HG03520 (cell line): Measurements from ENCODE around the gene ZNF581.

Experiments used
- ATAC-seq: cut with Tn5 transposase; IDR thresholded peaks from one replicate; pipeline ENCODE4 v1.9.1; 2021; ENCODE audit warnings: mild to moderate bottlenecking, moderate library complexity; ENCODE audit not compliant: unreplicated experiment

Gene ZNF581

DNA sequence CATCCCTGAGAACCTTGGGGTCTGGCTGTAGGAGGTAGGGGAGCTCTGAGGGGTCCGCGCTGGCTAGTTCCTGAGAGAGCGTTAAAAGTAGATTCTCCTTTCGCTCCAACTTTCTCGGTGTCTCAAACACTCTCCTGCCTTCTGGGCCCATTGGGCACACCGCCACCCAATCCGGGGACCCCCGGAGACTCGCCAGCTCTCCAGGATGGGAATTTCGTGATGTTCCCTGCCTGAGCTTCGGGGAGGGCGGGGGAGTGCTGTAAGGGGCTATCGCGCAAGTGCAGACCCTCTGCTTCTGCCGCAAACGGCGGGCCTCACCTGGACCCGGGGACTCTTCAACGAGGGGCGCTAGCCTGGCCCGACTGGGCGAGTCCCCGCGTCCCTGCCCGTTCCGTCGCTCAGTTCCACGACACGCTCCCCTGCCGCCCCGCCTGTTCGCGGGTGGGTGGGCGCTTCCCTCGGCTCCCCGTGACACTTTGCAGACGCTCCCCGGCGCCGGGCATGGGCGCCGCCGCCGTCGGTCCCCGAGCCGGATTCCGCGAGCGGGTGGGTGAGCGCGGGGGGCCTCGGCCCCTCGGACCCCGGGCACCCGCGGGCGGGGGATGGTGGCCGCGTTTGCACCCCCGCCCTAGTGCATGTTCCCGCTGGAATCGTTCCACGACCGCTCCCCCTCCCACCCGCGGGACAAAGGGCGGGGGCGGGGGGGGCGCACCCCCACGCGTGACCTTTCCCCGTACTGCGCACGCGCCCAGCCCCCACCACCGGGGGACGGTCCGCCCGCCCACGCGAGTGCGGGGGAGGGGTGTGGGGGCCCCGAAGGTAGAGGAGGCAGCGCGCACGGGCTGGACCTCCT is 4.5 kb downstream of the ZNF581 start, which contains the start of gene CCDC106:
Gene CCDC106, plus strand, starts transcription at position 481 of the 853 bp plus-strand sequence. CDS start 835 bp downstream, outside the sequence.
- ATAC-seq, result no peak

DNA sequence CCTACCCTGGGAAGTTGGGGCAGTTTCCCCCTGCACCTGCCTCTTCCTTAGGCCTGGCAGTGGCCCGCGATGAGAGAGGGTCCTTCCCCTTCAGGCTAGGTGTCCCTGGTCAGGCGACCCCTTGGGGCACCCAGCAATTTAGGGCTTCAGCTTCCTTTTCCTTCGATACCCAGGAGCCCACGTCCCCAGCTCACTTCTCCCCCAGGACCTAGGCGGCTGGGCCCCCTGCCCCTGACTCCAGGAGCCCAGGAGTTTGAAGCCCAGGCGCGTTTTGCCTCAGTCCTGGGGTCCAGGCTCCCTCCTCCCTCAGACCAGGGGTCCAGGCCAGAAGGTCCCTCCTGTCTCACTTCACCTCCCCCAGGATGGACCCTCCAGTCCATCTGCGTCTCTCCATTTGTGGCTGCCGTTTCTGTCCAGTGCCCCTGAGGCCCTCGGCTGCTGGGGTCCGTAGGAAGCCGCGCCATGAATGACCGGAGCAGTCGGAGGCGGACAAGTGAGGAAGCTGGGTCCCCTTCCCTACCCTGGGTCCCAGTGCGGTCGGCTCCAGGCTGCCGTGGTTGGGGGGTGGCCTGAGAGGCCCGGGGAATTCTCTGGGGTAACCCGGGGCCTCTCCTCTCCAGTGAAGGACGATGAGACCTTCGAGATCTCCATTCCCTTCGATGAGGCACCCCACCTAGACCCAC is 5.3 kb downstream of the ZNF581 start:
- ATAC-seq, result no peak

DNA sequence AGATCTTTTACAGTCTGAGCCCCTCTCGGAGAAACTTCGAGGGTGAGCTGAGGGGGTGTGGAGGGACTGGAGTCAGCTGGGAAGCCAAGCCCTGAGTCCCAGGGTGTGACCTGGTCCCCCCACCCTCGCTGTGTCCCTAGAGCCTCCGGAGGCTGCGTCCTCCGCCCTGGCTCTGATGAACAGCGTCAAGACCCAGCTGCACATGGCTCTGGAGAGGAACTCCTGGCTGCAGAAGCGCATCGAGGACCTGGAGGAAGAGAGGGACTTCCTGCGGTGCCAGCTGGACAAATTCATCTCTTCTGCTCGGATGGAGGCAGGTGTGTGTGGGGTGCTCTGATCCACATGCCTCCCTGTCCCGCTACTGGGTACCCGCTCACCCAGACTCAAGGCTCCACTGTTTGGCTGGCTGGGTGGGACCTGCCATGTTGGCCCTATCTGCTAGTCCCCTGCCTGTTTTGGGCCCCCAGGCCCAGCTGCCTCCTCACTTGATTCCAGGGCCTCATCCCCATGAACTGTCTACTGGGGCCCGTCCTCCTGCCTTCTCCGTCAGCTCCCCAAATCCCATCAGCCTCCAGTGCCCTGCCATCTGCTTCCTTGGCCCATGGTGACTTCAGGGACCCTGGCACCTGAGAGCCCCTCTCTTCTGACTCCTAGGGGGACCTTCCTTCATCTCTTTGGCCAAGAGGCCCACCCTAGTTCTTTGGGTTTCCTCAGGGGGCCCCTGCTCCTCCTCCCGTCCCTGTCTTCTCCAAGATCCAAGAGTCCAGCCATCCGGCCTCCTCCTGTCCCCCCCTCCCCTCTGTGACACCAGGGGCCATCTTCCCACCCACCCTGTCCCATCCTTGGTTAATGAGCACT is 6.0 kb downstream of the ZNF581 start:
- ATAC-seq, result no peak

DNA sequence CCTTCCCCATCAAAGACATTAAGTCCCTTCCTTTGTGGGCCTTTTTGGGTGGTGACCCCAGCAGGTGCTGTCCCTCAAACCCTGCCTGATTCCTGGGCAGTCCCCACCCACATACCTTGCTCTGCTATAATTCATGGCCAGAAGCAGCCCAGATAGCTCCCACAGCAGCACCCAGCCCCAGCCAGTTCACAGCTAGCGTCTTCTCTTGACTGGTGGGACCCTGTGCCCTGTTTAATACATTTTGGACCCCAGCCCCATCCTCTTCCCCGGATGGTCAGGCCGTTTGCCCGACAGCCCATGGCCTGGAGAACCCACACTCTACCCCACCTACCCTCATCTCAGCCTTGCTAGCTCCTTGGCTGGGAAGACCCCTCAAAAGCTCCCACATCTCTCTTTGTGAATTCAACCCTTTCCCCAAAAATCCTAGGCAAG is 6.7 kb downstream of the ZNF581 start:
- no peak for ATAC-seq

DNA sequence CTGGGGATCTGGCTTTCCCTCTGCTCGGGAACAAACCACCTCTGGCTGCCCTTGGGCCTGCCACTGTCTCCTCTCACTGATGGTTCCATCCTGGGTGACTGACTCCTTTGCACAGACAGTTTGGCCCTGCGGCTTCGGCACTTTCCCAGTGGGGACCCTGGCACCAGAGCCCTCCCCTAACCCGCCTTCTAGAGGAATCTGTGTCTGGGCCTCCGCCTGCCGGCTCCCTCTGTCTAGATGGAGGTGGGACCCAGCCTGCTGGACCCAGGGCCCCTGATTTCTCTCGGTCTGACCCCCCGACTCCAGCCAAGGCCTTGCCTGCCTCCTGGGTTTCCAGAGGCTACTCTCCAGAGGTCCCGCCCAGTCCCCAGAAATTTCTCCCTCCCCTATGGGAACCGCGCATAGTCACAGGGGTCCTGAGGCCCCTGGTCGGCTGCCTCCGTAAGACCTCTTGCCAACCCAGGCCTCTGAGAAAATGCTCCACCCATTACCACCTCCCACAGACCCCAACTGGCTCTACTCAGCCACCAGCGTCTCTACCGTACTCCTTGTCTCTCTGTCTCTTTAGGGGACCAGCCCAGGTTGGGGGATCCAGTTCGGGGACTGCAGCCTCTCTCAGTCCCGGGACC is 7.3 kb downstream of the ZNF581 start:
- ATAC-seq, result no peak

DNA sequence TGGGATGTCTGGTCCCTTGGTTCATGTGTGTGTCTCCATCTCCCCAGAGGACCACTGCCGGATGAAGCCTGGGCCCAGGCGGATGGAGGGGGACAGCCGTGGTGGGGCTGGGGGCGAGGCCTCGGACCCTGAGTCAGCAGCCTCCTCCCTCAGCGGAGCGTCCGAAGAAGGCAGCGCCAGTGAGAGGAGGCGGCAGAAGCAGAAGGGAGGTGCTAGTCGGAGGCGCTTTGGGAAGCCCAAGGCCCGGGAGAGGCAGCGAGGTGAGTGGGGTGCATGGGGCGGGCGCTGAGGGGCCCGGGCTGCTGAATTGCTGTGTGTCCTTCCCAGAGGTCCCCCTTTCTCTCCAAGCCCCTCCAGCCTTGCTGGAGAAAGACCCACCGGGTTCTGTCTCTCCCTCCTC is 7.8 kb downstream of the ZNF581 start:
- ATAC-seq, result no peak

DNA sequence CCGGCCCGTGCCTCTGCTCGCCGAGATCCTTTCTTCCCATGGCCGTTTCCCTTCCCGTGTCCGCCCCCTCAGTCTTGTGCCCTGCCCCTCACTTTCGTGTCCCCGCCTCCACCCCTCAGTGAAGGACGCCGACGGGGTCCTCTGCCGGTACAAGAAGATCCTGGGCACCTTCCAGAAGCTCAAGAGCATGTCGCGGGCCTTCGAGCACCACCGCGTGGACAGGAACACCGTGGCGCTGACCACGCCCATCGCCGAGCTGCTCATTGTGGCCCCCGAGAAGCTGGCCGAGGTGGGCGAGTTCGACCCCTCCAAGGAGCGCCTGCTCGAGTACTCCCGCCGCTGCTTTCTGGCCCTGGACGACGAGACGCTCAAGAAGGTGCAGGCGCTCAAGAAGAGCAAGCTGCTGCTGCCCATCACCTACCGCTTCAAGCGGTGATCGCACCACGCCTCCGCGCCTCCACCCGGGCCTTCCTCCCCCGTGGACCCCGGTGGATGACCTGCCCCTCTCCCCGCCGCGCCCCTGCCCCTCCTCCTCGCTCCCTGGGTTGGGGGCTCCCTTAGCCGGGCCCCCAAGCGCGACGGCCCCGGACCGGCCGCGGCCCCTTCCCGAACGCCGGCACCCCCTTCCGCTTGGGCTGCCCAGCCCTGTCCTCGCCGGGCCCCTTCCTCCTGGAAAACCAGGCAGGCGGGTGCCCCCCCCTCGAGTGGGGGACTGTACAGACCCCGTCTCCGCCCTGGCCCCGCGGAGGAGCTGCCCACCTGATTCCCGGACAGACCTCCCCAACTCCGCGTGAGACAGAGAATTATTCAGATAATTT is 9.1 kb downstream of the ZNF581 start:
- ATAC-seq, result no peak

DNA sequence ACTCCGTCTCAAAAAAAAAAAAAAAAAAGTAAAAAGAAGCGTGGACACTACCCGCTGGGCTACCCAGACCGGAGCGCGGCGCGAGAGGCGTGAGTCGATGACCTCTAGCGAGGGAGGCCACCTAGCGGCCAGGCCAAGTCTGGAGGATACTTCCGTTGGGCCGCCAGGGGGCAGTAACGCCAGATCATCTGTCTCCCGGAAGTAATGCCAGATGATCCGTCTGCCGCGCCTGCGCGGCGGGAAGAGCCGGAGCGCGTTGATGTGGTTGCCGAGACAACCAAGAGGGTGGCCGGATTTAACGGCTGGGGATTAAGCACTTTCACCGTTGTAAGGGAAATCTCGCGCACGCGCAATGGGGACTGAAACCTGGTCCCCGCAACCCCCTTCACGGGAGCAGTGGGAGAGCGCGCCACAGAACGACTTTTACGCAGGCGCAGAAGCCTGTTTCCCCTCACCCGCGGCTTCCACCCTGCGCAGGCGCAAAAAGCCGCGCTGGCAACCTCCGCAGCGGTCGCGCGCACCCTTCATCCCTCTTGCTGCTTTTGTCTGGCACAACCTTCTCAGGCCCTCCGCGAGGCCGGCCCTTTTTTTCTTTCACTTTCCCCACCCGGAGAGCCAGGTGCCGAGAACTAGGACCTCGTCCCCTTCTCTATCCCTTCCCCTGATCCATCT is 10.3 kb downstream of the ZNF581 start:
- ATAC-seq, result peak; percentile 39

DNA sequence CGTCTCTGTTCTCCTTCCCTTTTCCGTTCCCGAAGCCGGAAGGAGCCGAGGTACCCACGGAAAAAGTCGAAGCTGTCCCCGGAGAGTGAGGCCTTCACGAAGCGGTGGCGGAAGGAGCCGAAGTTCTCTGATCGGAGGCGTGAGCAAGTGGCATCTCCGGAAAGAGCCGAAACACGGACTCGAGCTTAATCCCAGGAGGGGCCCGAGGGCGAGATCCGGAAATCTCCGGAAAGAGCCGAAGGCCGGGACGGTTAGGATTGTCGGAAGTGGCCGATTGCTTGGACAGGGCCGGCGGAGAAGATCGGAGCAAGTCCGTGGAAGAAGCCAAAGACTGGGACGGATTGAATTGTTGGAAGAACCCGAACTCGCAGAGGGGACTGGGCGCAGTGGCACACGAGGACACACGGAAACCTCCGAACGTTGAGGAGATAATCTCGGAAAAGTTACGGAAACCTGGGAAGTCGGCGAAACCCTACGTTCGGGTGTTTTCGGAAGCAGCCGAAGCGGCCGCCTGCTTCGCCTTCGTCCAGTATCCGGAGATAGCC is 10.9 kb downstream of the ZNF581 start:
- peak; percentile 54 for ATAC-seq

DNA sequence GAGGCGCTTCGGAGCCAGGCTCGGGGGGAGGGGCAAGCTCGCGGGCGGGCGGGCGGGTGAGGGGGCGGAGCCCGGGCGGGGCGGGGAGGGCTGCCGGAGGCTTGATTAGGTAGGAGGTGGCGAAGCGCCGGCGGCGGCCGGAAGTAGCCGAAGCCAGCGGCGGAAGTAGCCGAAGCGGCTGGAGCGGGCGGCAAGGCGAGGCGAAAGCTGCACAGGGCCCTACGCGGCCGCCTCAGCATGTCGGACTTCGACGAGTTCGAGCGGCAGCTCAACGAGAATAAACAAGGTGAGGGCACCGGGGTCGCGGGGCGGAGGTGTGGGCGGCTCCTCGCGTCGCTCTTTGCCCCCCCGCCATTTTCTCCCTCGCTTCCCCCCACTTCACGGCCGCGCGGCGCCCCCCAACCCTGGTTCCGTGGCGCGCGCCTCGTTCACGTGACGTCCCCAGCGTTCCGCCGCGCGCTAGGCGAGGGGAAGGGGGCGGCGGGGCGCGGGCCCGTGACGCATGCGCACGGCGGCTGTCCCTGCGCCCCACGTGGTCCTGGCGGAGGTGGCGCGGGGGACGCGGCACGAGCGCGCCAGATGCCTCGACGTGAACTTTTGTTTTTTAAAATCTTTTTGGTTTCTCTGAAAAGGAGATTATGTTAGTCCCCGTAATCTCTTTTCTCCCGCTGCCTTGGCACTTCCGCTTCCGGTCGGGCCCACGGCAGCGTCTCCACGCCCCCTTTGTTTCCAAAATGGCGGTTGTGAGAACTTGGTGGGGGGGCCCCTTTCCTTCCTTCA is 11.6 kb downstream of the ZNF581 start, which contains the start of gene U2AF2:
Gene U2AF2, plus strand, starts transcription at position 168 of the 780 bp plus-strand sequence. Its CDS starts 70 bp downstream, at position 238.
- peak; percentile 23 for ATAC-seq

DNA sequence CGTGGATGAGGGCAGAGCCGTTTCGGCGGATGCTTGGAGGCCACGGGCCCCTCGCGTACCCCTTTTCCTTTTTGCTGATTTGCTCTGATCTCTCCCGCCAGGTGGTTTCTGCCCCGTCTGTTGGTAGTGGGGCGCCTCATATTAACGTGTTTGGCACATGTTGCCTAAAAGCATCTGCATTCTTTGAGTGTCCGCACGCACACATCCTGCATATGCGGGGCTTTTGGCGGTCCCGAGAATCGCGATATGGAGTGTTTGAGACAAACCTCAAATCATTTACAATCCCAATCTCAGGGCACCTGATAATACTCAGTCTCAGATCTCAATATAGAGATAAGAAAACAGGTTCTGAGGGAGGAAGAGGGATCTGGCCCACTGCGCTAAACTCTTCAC is 12.2 kb downstream of the ZNF581 start:
- no peak for ATAC-seq

DNA sequence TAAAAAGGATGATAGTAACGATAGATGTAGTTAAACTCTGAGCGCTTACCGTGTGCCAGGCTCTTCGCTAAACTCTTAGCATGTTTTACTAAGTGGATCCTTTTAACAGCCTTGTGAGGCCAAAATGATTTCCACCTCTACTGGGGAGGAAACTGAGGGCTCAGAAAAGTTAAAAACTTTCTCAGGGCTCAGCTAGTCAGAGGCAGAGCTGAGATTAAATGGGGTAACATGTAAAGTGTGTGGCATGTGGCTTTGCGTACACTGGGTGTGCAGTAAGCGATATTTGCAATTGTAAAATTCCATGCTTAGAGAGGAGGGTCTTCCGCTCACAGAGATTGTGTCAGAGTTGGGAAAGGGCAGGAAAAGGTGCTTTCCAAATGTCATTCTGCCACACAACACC is 13.1 kb downstream of the ZNF581 start:
- no peak for ATAC-seq

DNA sequence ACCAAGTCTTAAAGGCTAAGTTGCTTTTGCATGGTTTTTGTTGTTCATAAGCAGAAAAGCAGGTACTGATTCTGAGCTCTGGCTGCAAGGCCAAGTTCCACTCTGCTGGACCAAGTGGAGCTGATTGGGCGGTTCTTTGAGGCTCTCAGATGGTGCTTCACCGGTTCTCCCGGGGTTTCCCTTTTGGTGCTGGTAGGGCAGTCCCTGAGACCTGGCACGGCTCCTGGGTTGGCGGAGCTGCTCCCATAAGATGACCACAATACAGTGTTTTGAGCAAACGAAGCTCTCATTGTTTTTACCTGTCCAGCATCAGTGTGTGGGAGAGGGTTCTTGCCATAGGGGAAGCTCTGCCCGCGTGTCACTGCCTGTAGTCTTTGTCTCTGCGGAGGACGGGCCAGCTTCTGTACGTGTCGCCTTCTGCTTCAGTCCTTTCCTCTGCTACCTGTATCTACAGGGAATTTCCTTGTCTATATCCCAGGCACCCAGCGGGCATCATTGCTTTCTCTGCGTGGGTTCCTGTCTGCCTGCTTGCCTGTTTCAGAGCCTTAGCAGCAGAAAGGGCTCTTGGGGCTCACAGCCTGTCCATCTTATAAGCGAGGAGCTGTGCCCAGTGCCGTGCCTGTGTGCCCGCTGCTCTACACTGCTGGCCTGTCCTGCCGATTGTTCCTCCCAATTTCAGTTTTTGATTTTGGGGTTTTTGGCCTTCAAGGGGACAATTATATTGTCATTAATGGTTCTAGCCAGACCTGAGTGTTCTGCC is 13.7 kb downstream of the ZNF581 start:
- ATAC-seq, result no peak

DNA sequence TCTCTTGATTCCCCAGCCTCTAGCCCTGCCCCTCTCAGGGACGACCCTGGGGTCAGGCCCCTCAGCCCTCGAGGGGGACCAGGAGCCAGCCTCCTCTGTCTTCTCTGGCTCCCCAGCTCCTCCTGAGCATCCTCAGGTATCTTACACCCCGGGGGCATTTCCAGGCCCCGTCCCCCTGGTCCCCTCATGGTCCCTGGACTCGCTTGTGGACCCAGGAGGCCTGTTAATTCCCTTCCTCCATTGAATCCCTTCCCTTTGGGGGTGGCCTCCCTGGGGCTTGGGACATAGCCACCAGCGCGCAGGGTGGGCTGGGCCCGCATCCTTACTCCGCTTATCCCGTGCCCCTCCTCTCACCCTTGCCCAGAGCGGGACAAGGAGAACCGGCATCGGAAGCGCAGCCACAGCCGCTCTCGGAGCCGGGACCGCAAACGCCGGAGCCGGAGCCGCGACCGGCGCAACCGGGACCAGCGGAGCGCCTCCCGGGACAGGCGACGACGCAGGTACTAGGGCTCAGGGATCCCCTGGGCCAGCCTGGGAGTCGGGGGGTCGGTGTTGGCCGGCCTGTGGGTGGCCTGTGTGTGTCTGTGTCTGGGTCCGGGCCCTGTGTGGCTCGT is 15.5 kb downstream of the ZNF581 start:
- ATAC-seq, result no peak

DNA sequence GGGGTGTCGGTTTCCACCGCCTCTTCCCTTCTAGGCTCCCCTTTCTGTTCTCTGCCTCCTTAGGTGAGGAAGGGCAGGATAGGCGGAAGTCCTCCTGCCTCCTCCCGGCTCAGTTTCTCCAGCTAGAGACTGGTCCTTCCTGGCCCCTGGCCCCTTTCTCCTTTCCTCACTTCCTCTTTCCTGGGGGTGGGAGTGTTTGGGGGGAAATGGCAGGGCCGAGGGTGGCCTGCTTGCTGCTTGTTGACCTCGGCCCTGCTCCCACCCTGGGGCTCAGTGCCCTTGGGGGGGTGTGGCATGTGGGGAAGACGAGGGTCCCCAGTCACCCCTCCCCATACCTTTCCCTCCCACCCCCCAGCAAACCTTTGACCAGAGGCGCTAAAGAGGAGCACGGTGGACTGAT is 16.4 kb downstream of the ZNF581 start:
- ATAC-seq, result no peak

DNA sequence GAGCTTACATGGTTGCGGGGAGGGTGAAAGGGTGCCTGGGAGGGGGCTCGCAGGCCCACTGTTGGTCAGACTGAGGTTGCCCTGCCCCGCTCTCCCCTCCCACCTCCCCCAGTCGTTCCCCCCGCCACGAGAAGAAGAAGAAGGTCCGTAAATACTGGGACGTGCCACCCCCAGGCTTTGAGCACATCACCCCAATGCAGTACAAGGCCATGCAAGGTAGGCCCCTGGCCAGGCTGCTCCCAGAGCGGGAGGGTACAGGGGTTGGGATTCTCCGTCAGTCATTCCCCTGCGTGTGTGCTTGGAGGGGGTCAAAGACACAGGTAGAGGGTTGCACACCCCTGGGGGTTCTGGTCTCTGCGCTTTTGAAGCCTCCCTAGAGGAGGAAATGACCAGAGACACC is 17.0 kb downstream of the ZNF581 start:
- ATAC-seq, result no peak

DNA sequence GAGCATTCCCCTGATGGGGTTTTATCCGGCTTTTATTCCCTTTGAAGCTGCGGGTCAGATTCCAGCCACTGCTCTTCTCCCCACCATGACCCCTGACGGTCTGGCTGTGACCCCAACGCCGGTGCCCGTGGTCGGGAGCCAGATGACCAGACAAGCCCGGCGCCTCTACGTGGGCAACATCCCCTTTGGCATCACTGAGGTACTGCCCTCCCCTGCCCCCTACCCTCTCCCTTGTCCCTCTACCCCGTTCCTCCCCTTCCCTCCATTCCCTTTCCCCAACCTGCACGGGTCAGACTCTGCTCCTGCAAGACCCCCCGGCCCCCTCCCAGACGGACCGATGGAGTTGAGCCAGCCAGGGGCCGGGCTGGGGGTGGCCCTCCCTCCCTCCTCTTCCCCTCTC is 17.5 kb downstream of the ZNF581 start:
- no peak for ATAC-seq
